GM12892 (cell line): Measurements from ENCODE around the gene MRPL28.

ENCODE experiments used
- POLR2A ChIP-seq: IDR thresholded peaks from 2 replicates; pipeline ENCODE4 v1.6.1; 2011; ENCODE audit warnings: low read depth, low read length, control low read depth
- POLR2AphosphoS5 ChIP-seq: IDR thresholded peaks from 2 replicates; pipeline ENCODE4 v1.6.1; 2011; ENCODE audit warnings: low read depth, low read length, control low read depth

GRCh38 chr16:407253-407652 lies 36.9 kb upstream of the MRPL28 start:
- TF ChIP-seq POLR2A (no peak), POLR2AphosphoS5 (no peak)
